Right renal cortex interstitium (tissue), 3 donors: ENCODE data around the gene ENOX1. TPM values are rescaled to one million over a fixed set of nuclear protein-coding genes. Genes with fewer than 3 reads are reported as not detected.

Experiments
- DNase-seq, 3 donors: peaks; one replicate each; pipeline ENCODE4 v3.0.0-alpha.2; 2013; ENCODE audit warnings: low read depth in 3 of 3, low spot score in 2 of 3
- polyA plus RNA-seq, 3 donors: library from polyadenylated mRNA; unstranded; fragments of 120-200 nt; gene quantifications; one replicate each; pipeline ENCODE4 v1.2.1, GENCODE V29; 2013; ENCODE audit not compliant: insufficient read length in 3 of 3

ENOX1 gene
- polyA plus RNA-seq, 3 donors, result 8.8 to 11.9 (median 11.1) TPM

GRCh38 chr13:43751624-43752023, 35.1 kb downstream of the ENOX1 start:
- DNase-seq, result no peak

GRCh38 chr13:43749503-43749902, 37.3 kb downstream of the ENOX1 start:
- no peak for DNase-seq

- DNase-seq, result no peak
Measured at GRCh38 chr13:43744261-43745031, 42.3 kb downstream of the ENOX1 start.

GRCh38 chr13:43742911-43743310, 43.9 kb downstream of the ENOX1 start:
- DNase-seq, result no peak

GRCh38 chr13:43737392-43737923, 49.3 kb downstream of the ENOX1 start:
- DNase-seq, result no peak

- DNase-seq, result no peak
Measured at GRCh38 chr13:43732726-43733125, 54.0 kb downstream of the ENOX1 start.

- no peak for DNase-seq
Measured at GRCh38 chr13:43731296-43731695, 55.5 kb downstream of the ENOX1 start.

- no peak for DNase-seq
Measured at GRCh38 chr13:43730642-43731041, 56.1 kb downstream of the ENOX1 start.

- DNase-seq, result no peak
Measured at GRCh38 chr13:43728421-43728820, 58.4 kb downstream of the ENOX1 start.

GRCh38 chr13:43727856-43728255, 58.9 kb downstream of the ENOX1 start:
- no peak for DNase-seq

GRCh38 chr13:43725460-43725859, 61.3 kb downstream of the ENOX1 start:
- DNase-seq, result no peak

GRCh38 chr13:43720780-43721397, 65.9 kb downstream of the ENOX1 start:
- no peak for DNase-seq

- DNase-seq, result no peak
Measured at GRCh38 chr13:43698758-43699157, 88.0 kb downstream of the ENOX1 start.

- DNase-seq, result no peak
Measured at GRCh38 chr13:43698009-43698408, 88.8 kb downstream of the ENOX1 start.

- no peak for DNase-seq
Measured at GRCh38 chr13:43697323-43697722, 89.4 kb downstream of the ENOX1 start.

GRCh38 chr13:43694146-43694664, 92.6 kb downstream of the ENOX1 start:
- DNase-seq, result no peak

GRCh38 chr13:43693639-43694038, 93.1 kb downstream of the ENOX1 start:
- no peak for DNase-seq

- no peak for DNase-seq
Measured at GRCh38 chr13:43688227-43688907, 98.4 kb downstream of the ENOX1 start.

- DNase-seq, result no peak
Measured at GRCh38 chr13:43687038-43687437, 99.7 kb downstream of the ENOX1 start.

- no peak for DNase-seq
Measured at GRCh38 chr13:43686557-43686956, 100.2 kb downstream of the ENOX1 start.

- no peak for DNase-seq
Measured at GRCh38 chr13:43684963-43685725, 101.6 kb downstream of the ENOX1 start.
